Uterus (tissue), 2 donors: ENCODE data around the gene GTF3C5.

ENCODE experiments used
- CTCF ChIP-seq, 4 experiments: fragments of 200-600 bp in 2 of 4; fragments of 450-650 bp in 2 of 4; sonication (generic) in 2 of 4; IDR thresholded peaks; one replicate each; pipeline ENCODE4 v1.5.1; 2016 to 2019; ENCODE audit warnings: antibody characterized with exemption in 4 of 4, mild to moderate bottlenecking in 2 of 4, moderate library complexity in 1 of 4
- POLR2A ChIP-seq, 2 donors: fragments of 450-650 bp; IDR thresholded peaks; one replicate each; pipeline ENCODE4 v1.6.1; 2016; ENCODE audit warnings: antibody characterized with exemption in 2 of 2, mild to moderate bottlenecking in 1 of 2, moderate library complexity in 1 of 2

DNA sequence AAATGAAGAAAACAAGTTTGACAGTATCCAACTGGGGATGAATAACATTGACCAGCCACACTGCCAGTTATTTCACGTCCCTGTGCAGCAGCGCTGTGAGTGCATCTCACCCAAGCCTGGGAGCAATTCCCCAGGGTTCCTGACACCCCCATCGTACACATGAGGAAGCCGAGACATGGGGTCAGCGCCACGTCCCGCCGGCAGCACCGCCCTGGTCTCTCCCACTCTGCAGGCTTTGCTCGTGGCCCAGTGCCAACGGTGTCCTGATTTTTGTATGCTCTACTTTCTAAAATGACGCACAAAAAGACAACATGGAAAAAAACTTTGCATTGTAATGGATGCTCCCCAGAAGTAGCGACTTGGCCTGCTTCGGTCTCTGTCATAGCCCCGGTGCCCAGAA, 14.3 kb downstream of the GTF3C5 start:
- TF ChIP-seq CTCF (IDR thresholded peaks at IDR 0.05) = no peak
- no peak for TF ChIP-seq POLR2A (IDR thresholded peaks at IDR 0.05)
